ENCODE data around the gene MAP2K5.

DNA sequence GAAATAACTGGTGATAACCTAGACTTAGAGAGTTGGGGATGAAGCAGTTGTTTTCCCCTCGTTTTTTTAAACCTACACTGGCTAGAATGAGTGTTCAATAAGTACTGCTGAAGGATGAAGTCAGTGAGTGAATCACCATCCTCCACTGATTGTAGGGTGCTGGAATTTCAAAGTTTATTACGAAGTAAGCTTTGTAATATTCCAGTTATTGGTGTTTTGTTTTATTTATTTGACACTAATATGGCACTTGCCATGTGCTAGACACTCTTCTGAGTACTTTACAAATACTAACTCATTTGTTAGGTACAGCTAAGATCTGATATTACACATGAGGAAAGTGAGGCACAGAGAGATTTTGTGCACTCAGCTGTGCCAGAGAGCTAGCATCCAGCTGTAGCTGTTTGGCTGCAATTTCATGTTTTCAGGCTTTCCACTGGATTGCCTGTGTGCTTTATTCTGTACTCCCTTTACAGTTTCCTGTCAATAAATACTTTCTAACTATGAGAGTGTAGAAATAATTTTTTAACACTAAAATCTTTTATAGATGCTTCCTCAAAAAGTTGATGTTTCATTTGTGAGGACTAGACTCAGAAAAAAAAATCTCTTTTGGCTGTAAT is 5.8 kb downstream of the MAP2K5 start:
- TF ChIP-seq, protein P1, sequence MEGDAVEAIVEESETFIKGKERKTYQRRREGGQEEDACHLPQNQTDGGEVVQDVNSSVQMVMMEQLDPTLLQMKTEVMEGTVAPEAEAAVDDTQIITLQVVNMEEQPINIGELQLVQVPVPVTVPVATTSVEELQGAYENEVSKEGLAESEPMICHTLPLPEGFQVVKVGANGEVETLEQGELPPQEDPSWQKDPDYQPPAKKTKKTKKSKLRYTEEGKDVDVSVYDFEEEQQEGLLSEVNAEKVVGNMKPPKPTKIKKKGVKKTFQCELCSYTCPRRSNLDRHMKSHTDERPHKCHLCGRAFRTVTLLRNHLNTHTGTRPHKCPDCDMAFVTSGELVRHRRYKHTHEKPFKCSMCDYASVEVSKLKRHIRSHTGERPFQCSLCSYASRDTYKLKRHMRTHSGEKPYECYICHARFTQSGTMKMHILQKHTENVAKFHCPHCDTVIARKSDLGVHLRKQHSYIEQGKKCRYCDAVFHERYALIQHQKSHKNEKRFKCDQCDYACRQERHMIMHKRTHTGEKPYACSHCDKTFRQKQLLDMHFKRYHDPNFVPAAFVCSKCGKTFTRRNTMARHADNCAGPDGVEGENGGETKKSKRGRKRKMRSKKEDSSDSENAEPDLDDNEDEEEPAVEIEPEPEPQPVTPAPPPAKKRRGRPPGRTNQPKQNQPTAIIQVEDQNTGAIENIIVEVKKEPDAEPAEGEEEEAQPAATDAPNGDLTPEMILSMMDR (conservative IDR thresholded peaks at IDR 0.05; ENCODE audit: low read length), result no peak
- TF ChIP-seq EZH2phosphoT487 (IDR thresholded peaks at IDR 0.05; ENCODE audit: borderline replicate concordance), result no peak
